SK-N-MC (cell line): ENCODE data around the gene NKX2-1.

Experiments used
- DNase-seq: peaks from one replicate; pipeline ENCODE4 v3.0.0-alpha.2; 2011; ENCODE audit warnings: low read depth, low spot score
- H3K27ac ChIP-seq: fragments of 200-600 bp; sonication (generic); 2 replicates; pipeline ENCODE4 v1.5.1; 2016; ENCODE audit warnings: mixed run types
- H3K36me3 ChIP-seq: fragments of 200-600 bp; sonication (generic); 2 replicates; pipeline ENCODE4 v1.6.1; 2017; ENCODE audit warnings: antibody characterized with exemption, low read length, mixed read lengths; ENCODE audit not compliant: insufficient read depth
- H3K4me3 ChIP-seq: fragments of 200-600 bp; sonication (generic); 2 replicates; pipeline ENCODE4 v1.5.1; 2016
- H3K9ac ChIP-seq: fragments of 200-600 bp; sonication (generic); 2 replicates; pipeline ENCODE4 v1.8.0; 2017; ENCODE audit warnings: mixed run types, mixed read lengths; ENCODE audit not compliant: insufficient read length
- H3K9me3 ChIP-seq: fragments of 200-600 bp; sonication (generic); 2 replicates; pipeline ENCODE4 v1.6.1; 2017; ENCODE audit warnings: low read depth, mild to moderate bottlenecking, antibody characterized with exemption, low read length, moderate library complexity, mixed read lengths
- EZH2 ChIP-seq: fragments of 200-600 bp; sonication (generic); IDR thresholded peaks from one replicate; pipeline ENCODE4 v1.6.1; 2017; ENCODE audit warnings: antibody characterized with exemption
- FOXP2 ChIP-seq: optimal IDR thresholded peaks from 2 replicates; pipeline ENCODE3; 2011; ENCODE audit warnings: mild to moderate bottlenecking, moderate library complexity; ENCODE audit not compliant: insufficient read depth; ENCODE audit errors: extremely low read length, control extremely low read depth
- POLR2AphosphoS5 ChIP-seq: IDR thresholded peaks from 2 replicates; pipeline ENCODE4 v1.6.1; 2012; ENCODE audit warnings: mild to moderate bottlenecking, low read depth, low read length, borderline replicate concordance

The NKX2-1 gene

DNA sequence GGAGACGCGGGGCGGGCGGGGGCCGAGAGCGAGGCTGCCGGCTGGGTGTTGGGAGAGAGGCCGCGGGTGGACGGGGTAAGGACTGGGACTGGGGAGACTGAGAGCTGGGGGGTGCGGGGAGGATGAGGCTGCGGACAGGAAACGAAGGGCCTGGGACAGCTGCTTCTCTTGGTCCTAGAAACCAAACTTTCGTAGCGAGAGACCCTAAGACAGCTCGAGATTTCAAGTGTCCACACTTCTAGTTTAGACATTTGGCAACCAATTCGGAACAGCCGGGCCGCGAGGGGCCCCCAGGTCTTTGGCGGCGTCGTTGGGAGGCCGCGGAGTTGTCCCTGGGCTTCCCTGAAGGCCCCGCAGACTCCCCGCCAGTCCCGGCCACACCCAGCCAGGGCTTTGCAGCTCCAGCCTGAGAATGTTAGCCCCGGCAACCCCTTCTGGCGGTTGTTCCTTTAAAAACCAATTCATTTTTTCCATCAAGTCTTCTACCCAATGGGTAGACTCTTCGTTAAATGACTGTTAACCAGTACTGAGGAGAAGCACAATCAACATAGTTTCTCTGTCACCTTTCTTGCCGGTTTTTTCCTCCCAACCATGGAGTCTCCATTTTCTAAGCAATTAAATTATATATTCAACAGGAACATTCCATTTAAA lies 11.5 kb downstream of the NKX2-1 start:
- TF ChIP-seq FOXP2 (no peak), POLR2AphosphoS5 (no peak), EZH2 (no peak)
- DNase-seq = no peak
- Histone ChIP-seq H3K9ac (no peak overlapping the region), H3K36me3 (no peaks in the 10 kb centered on the region), H3K4me3 (peak overlapping the region; percentile 30), H3K27ac (no peak overlapping the region), H3K9me3 (no peaks in the 10 kb centered on the region)

- H3K27ac ChIP-seq = no peak overlapping the region
- TF ChIP-seq POLR2AphosphoS5 (no peak), FOXP2 (no peak), EZH2 (no peak)
- no peak for DNase-seq
- no peaks in the 10 kb centered on the region for H3K36me3 ChIP-seq
- no peaks in the 10 kb centered on the region for H3K9me3 ChIP-seq
- peak overlapping the region; percentile 59 for H3K4me3 ChIP-seq
- H3K9ac ChIP-seq = no peak overlapping the region
Measured at GRCh38 chr14:36507847-36508417, 12.1 kb downstream of the NKX2-1 start.

DNA sequence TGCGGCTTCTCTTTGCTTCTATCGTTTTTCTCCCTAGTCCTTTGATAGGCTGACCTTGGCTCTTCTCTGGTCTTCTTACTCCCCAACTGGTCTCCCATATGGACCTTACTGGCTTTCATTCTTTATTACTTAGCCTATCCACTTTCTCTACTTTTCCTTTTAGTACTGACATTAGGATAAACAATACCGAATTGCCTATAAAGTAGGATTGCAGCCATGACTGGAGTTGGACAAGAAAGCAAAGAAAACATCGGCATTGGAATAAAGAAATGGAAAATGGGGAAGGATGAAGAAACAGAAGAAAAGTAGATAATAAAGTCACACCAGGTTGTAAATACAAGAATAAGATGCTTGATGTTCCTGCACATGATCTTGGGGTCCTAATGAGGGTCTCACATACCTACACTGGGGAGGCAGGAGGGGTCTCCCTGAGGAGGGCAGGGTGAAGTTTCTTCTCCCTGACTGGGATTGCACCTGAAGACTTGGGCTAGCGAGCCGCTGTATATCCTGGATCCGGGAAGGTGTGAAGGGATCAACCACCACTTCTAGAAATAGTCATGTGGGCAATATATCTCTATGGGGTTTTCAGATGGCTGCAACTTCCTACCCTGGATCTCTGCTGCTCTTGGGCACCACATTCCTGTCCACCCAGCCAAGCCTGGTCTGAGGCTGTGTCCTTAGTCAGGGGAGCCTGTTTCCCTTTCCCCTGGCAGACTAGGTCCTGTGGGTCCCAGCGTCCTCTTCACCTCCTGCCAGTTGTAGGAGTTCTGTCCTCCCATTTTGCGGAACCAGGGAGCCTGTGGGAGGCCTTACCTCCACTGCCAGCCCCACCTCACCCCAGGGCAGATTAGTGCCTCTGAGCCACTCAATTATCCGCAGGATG lies 13.1 kb downstream of the NKX2-1 start:
- no peak for DNase-seq
- Histone ChIP-seq H3K27ac (no peak overlapping the region), H3K9me3 (no peaks in the 10 kb centered on the region), H3K9ac (no peak overlapping the region), H3K4me3 (no peak overlapping the region), H3K36me3 (no peaks in the 10 kb centered on the region)
- TF ChIP-seq POLR2AphosphoS5 (no peak), FOXP2 (no peak), EZH2 (no peak)

DNA sequence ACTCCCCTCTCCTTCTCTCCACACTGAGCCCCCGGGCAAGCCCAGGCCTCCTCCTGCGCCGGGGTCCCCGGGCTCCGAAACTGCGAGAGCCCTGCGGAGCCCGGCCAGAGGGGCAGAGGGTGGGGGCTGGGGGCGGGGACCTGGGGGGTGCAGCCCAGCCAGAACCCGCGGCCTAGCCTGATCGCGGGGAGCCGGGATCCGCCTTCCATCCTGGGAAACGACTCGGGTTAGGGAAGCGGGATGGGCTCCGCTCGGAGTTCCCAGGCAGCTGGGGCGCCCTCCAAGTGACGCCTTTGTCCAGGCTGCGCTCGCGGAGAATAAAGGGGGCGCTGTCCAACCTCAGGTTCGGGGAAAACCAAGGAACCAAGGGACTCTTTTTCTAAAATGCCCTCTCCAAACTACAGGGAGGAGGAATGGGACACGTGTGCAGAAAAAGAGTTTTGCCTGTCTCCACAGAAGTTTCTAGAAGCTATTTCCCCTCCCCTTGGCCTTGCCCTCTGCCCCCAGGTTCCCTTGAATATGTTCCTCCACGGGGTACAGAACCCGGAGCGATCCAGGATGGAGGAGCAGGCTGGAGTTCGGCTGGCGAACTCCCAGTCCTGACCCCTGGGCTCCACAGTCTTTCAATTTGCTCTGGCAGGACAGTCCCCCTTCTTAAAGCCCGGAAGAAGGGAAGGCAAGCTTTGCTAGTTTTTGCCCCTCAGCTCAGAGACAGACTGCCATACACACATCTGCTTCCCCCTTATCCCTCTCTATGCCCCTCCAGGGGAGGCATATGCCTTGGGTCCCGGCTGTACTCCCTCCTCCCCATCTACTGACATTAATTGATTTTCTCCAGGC lies 13.9 kb downstream of the NKX2-1 start:
- no peak for DNase-seq
- TF ChIP-seq EZH2 (no peak), FOXP2 (no peak), POLR2AphosphoS5 (no peak)
- Histone ChIP-seq H3K4me3 (no peak overlapping the region), H3K9ac (no peak overlapping the region), H3K9me3 (no peaks in the 10 kb centered on the region), H3K27ac (no peak overlapping the region), H3K36me3 (no peaks in the 10 kb centered on the region)

- Histone ChIP-seq H3K9me3 (no peaks in the 10 kb centered on the region), H3K9ac (no peak overlapping the region), H3K36me3 (no peaks in the 10 kb centered on the region), H3K27ac (no peak overlapping the region), H3K4me3 (no peak overlapping the region)
- DNase-seq = no peak
- TF ChIP-seq EZH2 (no peak), FOXP2 (no peak), POLR2AphosphoS5 (no peak)
Measured at GRCh38 chr14:36505181-36505815, 14.7 kb downstream of the NKX2-1 start.

DNA sequence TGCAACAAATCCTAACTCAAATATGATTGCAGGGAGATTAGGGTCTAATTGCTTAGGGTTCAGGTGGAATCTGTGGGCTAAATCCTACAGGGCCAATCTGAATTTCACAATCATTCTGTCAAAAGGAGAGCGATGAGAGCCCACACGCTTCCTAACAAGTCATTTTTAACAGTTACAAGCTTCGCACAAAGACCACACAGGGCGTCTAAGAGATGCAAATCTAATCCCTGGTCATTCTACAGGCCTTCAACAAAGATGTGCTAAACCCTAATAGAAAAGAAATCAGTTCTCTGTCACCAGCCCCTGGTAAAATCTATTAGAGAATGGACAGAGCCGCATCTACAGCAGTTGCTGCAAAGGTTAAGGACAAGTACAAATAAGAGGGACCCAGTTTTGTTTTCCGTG lies 15.3 kb downstream of the NKX2-1 start:
- no peak overlapping the region for H3K27ac ChIP-seq
- DNase-seq = no peak
- TF ChIP-seq EZH2 (no peak), FOXP2 (no peak), POLR2AphosphoS5 (no peak)
- no peak overlapping the region for H3K4me3 ChIP-seq
- no peaks in the 10 kb centered on the region for H3K36me3 ChIP-seq
- no peaks in the 10 kb centered on the region for H3K9me3 ChIP-seq
- H3K9ac ChIP-seq = no peak overlapping the region

DNA sequence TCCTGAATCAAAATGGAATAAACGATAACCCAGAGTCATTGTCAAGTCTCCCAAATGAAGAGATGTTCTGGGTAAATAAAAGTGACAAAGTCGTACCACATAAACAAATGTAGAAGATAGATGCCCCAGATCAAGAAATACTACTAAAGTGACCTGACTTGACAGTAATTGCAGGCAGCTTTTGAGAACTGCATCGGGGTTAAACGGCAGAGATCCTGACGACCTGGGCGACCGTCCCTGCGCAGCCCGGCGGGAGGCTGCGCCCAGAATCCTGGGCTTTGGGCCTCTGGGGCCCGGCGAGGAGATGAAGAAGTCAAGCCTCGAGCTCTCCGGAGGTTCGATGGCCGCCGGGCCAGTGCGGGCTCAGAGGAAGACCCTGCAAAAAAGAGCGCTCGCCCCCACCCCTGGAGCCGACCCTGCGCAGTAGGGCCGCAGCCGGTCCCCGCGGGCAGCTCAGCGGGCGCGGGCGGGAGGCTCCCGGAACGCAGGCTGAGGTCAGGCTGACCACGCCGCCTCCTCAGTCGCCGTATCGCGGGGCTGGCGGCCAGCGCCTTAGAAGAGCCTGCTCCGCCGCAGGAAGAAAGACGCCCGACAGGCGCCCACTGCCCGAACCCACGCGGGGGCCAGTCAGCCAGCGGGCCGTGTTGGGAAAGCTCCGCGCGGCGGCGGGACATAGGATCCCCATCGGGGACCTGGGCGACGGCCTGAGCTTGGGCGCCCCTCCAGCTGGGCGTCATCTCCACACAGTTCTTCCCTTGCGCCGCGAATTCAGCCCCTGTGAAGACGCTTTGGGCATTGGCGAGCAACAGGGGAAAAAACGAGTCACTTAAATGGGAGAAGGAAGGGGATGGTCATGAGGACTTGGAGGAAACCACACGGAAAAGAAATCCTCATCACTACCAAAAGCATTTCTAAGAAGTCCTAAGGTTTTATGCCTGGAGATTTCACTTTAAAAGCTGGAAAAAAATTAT lies 16.0 kb downstream of the NKX2-1 start:
- no peak overlapping the region for H3K27ac ChIP-seq
- H3K9me3 ChIP-seq = no peaks in the 10 kb centered on the region
- no peak overlapping the region for H3K4me3 ChIP-seq
- H3K36me3 ChIP-seq = no peaks in the 10 kb centered on the region
- TF ChIP-seq EZH2 = no peak
- TF ChIP-seq POLR2AphosphoS5 = no peak
- no peak for TF ChIP-seq FOXP2
- no peak overlapping the region for H3K9ac ChIP-seq
- no peak for DNase-seq
